HG02763 (cell line): ENCODE data around the gene PEX5.
A peak's percentile ranks its signal among the peaks of the same experiment; 100 is the strongest.
"Not testable (repeated sequence)": the region's sequence is repeated elsewhere in the genome, so short reads cannot be mapped to it uniquely, and the experiment has no call there.

Source experiments
- ATAC-seq: cut with Tn5 transposase; IDR thresholded peaks from one replicate; pipeline ENCODE4 v1.9.1; 2021; ENCODE audit warnings: mild to moderate bottlenecking, moderate library complexity; ENCODE audit not compliant: unreplicated experiment

The PEX5 gene

DNA sequence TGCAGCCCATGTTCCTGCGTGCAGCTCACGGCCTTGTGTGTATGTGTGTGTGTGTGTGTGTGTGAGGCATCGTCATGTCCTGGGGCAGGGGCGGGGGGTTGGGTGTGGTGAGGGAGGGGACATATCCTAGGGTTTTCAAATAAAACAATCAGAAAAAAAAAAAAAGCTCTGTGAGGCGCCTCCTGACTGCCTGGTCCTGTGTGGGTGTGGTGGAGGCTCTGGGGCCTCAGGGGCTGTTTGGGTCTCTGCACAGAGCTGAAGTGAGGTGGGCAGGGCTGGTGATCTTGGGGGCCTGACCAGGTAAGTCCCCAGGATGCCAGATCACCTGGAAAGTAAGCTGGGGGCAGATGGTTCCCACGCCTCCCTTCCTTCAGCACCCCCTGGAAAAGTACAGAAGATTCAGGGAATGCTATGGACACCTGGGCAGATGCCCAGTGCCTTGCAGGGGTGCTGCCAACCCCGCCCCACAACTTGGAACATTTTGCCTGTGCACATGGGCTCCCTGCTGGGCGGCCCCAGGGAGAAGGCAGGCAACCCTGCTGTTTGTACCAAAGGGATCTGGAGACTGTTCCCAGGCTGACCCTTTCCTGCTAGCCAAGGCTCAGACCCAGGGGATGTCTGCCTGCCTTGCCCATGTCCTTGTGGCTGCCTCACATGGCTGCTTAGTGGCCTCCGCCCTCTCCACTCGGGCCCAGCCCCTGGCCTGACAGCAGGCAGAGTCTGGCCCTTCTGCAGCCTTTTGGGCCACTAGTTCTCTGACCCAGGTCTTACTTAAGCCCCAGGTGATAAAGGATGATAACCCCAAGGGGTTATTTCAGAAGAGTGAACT, 30.5 kb upstream of the PEX5 start:
- no peak for ATAC-seq

DNA sequence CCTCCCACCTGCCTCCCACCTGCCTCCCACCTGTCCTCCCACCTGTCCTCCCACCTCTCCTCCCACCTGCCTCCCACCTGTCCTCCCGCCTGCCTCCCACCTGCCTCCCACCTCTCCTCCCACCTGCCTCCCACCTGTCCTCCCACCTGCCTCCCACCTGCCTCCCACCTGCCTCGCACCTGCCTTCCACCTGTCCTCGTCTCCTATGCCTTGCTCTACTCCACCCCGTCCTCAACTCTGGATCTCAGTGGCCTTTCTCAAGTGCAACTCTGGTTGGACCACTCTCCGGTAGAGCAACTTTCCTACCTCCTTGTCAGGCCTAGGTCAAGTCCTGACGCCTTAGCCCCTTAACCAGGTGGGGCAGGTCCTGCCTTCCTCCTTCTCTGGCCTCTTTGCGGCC, 29.3 kb upstream of the PEX5 start:
- no peak for ATAC-seq

DNA sequence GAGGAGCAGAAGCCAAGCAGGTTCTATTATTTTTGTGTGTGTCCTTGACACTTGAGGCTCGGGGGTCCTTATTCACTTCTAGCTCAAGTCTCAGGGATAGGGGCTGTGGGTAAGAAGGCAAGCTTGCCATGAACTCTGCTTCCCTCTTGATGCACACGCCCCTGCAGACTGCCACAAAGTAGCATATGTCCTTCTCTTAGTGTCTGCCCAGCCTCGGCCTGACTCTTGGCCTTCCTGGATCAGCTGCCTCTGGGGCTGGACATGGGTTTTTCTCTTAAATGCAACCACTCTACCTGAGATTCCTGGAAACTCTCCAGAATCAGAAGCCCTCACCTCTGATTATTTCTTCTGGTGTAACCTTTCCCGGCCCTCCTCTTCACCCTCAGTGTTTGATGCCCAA, 28.2 kb upstream of the PEX5 start:
- no peak for ATAC-seq

DNA sequence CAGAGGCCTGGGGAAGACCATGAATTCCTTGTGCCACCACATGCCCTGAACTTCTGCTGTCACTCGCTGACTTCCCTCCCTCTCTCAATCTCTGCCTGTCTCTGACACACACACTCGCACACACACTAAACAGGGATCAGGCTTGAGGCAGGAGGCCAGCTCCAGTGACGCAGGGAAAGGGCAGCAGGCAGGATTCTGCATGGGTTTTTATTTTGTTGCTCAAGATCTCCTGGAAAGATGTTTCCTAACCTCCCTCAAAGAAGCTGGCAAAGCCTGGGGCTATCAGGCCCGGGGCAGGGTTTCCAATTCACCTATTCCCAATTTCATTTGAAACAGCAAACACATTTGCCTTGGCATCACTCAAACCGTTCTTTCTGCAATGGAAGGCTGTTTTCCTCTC, 27.7 kb upstream of the PEX5 start:
- ATAC-seq = no peak

DNA sequence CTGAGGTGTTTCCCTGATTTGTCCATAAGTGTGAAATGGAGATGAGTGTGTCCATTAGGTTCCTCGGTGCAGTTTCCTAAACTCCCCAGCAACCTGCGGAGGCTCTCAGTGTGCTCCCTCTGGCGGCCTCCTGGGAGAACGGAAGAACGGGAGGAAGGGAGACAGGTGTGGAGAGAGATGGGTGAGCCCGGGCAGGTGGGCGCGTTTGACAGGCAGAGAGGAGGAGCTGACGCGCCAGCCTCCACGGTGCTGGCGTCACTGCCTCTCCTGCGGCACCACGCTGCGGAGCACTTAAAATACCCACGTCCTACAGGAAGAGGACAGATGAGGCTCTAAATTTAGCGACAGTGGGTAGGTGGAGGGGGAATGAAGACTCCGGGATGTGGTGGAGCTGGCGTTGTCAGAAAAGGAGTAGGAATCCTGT, 26.8 kb upstream of the PEX5 start:
- ATAC-seq = no peak

DNA sequence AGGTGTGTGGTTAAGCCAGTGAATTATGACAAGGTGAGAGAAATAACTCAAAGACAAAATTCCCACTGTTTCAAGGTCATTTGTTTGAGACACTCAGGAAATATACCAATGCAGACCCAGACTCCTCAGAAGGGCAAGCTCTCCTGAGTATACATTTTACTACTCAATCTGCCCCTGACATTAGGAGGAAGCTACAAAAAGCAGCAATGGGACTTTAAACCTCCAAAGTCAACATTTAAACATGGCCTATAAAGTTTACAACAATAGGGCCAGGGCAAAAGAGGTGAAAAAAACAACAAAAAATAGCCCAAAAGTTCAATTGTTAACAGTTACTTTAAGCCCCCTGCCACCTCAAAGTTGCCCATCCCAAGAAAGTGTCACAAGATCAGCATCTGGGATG, 19.5 kb upstream of the PEX5 start:
- no peak for ATAC-seq

DNA sequence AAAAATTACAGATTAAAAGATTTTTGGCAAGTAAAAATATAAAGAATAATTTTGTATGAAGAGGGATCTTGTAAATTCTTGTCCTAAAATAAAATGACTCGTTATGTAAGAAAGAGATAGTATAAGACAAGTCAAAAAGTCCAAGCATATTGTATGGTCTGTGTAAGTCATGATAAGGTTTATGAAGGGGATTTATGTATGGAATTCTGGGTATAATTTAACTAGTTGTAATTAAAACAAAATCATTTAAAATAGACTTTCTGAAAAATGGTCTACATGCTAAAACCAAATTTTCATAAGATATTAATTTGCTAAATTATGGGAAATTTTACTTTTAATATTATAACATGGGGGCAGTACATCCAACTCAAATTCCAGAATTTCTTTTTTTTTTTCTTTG, 17.6 kb upstream of the PEX5 start:
- no peak for ATAC-seq

DNA sequence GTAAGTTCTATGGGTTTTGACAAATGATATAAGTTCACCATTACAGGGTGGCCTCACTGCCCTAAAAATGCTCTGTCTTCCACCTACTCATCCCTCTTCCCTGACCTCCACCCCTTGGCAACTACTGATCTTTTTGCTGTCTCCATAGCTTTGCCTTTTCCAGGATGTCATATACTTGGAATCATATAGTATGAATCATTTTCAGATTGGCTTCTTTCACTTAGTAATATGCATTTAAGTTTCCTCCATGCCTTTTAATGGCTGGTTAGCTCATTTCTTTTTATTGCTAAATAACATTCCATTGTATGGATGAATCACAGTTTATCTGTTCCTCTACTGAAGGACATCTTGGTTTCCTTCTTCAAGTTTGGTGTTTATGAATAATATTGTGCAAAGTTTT, 14.0 kb upstream of the PEX5 start:
- no peak for ATAC-seq

DNA sequence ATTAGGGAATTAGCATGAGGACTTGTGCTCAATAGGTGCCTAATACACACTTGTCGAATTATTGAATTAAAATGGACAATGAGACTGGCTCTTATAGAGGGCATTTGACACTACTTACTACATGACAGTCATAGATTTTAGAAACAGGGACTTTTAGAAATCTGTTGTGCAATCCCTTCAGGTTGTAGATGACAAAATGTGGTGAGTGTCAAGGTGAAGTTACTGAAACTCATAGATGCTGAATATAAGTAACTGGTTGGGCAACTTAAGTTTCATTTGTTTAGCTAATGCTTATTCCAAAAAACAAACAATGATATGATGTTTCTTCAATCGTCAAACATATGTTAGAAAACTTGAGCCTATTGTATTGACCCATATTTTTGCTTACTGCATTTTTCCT, 12.9 kb upstream of the PEX5 start:
- ATAC-seq = no peak

DNA sequence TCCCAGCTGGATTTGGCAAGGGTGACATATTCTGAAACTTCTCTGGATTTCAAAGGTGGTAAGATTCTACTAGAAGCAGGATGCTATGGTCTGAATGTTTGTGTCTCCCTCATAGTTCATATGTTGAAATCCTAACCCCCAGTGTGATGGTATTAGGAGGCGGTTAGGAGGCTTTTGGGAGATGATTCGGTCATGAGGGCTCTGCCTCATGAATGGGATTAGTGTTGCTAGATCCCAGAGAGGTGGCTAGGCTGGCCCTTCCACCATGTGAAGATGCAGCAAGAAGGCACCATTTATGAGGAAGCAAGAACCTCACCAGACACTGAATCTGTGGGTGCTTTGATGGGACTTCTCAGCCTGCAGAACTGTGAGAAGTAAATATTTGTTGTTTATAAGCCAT, 11.0 kb upstream of the PEX5 start:
- no peak for ATAC-seq

DNA sequence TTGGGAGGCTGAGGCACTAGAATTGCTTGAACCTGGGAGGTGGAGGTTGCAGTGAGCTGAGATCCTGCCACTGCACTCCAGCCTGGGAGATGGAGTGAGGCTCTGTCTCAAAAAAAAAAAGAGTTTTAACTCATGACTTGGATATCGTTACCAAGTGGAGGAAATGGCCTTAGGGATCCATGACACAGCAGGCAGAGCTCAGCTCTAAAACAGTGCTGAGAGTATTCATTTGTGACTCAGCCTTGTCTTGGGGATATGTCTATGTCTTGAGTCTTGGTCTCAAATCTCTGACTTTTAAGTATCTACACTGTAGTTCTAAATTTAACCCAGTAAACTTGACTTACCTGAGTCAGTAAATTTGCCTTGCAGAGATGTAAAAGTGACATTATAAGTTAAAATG, 8.8 kb upstream of the PEX5 start:
- ATAC-seq = no peak

DNA sequence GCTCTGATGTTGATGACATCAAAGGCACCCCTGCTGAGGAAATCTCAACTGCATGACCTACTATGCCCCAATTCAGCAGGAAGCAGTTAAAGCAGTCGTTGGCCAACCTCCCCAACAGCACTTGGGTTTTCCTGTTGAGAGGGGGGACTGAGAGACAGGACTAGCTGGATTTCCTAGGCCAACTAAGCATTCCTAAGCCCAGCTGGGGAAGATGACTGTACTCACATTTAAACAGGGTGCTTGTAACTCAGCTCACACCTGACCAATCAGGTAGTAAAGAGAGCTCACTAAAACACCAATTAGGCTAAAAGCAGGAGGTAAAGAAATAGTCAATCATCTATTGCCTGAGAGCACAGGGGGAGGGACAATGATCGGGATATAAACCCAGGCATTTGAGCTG, 3.4 kb upstream of the PEX5 start:
- not testable (repeated sequence) for ATAC-seq

DNA sequence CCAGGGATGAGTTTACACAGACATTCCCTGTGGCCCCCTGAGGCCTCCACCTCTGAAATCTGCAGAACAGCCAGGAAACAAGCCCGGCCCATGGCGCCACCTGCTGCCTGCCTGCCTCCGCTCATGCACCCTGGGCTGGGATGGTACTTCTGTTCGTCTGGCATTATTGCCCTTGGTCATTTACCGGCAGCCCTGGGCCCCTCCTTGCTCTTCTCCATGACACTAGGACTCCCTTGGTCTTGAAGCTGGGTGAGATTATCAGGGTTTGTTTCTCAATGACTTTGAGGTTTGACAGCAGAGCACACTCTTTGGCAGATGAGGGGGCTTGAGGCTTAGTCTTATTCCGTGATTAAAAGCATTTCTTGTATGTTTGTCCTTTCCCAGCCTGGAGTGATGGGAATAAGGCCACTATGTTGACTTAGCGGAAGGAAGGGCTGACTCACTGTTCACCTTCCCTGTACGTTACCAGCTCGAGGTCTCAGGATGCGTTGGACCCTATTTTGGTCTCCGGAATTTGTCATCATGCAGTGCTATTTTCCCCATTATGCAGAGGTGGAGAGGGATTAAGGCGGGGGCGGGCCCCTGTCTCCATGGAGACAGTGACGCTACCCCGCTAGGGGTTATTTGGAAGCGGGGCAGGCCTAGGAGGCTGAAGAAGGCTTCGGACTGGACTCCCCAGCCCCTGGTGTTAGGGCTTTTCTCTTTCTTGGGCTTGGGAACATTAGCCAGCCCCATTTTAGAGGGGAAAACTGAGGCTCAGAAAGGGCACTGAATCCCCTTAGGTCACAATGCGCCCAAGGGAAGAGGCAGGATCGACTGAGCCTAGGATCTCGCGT, 706 bp upstream of the PEX5 start:
- ATAC-seq = peak; percentile 21

DNA sequence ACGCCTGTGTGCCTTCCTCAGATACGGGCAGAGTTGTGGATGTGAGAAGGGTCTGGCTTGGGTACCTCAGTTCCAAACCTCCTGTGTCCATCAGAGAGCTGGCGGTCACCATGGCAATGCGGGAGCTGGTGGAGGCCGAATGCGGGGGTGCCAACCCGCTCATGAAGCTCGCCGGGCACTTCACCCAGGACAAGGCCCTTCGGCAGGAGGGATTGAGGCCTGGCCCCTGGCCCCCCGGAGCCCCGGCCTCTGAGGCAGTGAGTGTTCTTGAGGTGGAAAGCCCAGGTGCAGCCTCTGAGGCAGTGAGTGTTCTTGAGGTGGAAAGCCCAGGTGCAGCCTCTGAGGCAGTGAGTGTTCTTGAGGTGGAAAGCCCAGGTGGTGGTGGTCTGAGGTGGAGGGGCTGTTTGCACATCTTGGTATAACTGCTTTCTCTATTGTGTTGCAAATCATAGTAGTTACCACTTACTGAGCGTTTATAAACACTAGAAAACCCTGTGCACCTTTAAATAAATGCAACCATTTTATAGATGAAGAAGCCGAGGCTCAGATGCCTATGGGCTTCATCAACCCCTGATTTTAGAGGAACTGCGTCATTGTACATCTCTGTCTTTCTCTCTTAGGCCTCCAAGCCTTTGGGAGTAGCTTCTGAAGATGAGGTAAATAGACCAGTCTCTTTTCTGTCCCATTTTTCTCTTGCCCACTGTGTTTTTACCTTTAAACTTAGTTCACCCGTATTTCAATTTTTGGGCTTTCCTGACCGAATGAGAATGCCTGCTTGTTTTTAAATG, 976 bp downstream of the PEX5 start:
- no peak for ATAC-seq

DNA sequence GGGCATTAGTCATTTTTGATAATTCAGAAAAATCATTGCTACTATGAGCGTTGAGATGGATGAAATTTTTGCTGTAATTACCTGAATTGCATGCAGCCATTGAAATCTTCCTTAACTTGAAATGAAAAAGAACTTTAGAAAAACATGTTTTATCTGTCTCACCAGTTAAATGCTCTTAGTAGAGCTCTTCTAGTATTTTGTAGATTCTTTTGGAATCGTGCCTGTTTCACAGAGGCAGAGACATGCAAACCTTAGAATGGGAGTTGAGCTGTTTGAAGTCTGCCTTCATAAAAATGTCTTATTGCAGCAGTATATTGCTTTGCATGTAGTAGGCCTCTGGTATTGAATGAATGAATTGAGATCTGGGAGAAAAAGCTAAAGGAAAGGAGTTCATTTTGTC, 4.2 kb downstream of the PEX5 start:
- no peak for ATAC-seq

DNA sequence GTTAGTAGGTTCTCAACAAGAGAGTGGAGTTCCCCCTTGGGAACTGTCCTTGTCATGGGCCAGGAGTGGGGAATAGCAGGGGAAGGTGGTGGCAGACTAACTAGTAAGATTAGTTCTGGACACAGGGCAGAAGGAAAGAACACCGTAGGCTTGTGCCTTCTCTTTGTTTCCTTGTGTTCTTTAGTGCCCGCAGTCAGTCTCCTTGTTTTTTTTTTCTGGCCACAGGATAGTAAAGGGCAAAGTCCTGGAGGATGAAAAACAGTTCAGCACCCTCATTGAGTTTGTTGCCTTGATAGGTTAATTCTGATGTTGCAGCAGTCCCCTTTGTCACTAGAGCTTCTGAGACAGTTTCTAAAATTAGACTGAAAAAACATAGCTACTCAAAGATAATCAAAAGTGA, 8.4 kb downstream of the PEX5 start:
- ATAC-seq = no peak

DNA sequence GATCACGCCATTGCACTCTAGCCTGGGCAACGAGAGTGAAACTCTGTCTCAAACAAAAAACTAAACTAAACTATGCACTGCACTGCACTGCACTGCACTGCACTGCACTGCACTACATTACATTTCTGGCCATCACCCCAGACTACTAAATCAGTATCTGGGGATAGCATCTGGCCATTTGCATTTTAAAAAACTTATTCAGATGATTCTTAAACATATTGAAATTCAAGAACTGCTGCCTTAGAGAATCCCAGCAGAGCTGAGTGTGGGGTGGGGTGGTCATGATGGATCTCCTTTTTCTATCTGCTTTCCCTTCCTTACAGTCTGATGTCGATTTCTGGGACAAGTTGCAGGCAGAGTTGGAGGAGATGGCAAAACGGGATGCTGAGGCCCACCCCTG, 13.6 kb downstream of the PEX5 start:
- no peak for ATAC-seq

DNA sequence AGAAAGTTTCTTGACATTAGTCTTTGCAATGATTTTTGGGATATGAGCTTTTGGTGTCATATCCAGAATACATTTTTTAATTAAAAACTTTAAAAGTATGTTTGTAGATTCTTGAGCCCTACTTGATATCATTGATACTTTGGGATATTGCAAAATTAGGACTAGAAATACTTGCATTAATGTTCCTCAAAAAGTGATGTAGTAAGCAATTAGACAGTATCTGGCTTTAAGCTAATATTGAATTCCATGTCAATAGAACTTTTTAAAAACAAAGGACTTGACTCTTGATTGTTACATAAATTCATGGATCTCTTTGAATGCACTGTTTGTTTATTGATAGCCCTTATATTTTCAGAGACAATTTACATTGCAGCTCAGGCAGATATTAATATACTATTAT, 15.6 kb downstream of the PEX5 start:
- no peak for ATAC-seq

DNA sequence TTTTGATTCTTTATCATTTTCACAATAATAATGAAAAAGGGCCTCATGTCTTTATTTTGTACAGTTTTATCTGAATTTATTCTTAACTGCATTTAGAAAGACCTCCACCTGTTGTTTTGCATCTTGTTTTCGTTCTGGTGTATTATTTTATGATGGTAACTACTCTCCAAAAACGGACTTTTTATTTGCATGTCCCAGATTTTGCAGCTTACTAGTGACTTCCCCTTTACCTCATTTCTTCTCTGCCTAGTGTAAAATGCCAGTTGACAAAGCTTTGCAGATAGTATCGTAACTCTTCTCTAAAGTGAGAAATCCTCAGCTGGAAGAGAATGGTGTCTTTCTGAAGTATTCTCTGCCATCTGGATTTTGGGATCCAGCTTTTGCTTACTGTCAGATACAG, 17.2 kb downstream of the PEX5 start:
- no peak for ATAC-seq

DNA sequence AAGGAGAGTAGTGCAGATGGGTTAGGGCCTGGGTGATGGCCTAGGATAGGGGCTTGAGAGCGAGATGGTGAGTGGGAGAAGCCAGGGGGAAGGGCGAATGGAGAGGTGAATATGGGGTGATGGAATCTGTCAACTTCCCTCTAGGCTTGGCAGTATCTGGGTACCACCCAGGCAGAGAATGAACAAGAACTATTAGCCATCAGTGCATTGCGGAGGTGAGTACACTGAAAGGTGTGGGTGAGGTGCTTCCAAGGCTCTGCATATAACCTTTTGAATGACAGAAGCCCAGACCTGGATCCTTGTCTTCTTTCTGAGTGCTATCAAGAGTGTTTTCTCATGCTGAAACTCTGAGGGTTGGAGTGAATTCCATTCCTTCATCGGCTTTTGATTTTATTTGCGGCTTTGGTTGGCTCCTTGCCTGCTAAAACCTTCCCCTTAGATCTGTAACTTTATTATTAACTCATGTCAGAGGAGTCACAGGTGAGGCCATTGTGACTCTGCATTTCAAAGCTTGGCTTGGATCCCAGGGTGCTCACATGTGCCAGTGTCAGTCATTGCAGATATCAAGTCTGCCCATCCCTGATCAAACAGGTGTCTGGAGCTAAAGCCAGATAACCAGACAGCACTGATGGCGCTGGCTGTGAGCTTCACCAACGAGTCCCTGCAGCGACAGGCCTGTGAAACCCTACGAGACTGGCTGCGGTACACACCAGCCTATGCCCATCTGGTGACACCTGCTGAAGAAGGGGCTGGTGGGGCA, 18.6 kb downstream of the PEX5 start:
- no peak for ATAC-seq

DNA sequence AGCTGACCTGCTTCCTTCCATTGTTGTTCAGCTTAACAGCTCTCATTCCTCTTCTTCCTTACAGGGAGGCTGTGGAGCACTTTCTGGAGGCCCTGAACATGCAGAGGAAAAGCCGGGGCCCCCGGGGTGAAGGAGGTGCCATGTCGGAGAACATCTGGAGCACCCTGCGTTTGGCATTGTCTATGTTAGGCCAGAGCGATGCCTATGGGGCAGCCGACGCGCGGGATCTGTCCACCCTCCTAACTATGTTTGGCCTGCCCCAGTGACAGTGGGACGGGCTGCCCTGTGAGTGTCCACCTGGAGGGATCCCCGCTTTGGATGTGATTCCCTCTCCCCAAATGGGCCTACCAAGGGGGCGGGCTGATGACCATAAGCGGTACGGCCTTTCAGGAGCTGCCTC, 20.5 kb downstream of the PEX5 start:
- no peak for ATAC-seq
